G401.6 (cell line): Measurements from ENCODE around the gene ZNF654.
"Not testable (repeated sequence)": the region's sequence is repeated elsewhere in the genome, so short reads cannot be mapped to it uniquely, and the experiment has no call there.

Experiments
- FAIRE-seq: peaks from 2 replicates; lab custom pipeline; 2012; peaks lifted over from hg19 to GRCh38; lab: Jason Lieb, UNC

The ZNF654 gene

DNA sequence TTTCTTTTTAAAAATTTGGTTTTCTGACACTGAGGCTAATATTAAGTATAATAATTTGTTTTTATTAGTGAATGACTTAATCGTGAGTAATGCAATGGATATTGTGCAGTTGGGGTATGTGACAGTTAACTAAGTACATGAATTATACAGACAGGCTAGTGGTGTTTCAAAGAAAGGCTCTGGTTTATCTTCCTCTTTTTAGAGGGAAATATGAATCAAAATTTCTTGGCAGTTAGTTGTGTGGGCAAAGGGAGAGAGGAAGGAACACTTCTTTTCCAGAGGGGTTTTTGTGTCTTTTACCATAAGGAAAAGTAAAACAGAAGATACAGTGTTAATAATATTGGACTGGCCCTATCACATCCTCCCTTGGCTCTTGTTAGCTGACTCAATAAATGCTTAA, 2.7 kb downstream of the ZNF654 start:
- FAIRE-seq: no peak

DNA sequence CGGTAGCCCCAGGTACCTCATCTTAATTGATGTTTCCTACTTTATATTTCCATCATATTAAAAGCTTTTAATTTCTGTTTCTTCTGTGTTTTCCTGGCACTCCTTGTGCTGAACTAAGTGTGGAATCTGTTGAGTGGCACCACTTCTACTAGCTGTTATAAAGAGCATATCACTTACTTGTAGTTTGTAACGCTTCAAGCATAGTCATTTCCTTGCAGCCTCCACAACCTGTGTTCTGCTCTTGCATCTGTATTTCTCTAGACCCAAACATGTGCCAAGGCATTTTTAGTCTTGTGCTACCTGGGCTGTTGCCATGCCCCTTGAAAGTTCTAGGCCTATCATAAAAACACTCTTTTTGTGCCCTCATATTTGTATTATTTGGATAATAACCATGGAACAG, 16.0 kb downstream of the ZNF654 start:
- FAIRE-seq: no peak

DNA sequence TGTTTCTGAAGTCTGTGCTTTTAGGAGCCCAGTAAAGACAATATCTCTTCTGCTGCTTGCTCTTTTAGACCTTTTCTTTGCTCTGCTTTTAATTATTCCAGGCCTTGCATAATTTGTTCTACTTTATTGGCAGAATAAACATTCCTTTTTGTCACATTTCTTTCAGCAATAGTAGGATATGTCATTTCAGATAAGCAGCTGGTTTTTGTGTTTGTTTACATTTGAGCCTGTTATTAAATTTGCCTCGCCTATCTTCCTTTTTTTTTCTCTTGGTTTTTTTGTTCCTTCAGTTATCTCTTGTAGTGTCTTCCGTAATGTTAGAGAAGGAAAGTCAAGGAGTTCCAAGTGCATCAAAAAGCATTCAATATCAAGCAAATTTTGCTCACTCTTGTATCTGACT, 16.4 kb downstream of the ZNF654 start:
- FAIRE-seq: no peak

DNA sequence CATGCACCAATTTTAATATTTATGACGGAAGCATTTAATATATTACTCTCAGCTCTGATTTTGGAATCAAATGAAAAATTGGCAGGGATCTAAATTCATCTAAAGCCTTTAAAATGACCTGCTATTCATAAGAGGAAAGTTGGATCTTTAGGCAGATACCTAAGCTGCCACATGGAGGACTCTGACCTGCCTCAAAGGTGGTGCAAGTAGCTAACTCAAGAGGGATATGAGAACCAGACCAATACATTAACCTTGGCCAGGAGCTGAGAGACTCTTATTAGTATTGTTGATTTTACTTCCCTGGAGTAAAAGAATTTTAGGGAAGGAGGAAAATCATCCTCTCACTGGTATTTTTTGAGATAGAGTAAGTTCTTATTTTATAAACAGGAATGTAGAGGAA, 17.7 kb downstream of the ZNF654 start:
- FAIRE-seq: no peak

DNA sequence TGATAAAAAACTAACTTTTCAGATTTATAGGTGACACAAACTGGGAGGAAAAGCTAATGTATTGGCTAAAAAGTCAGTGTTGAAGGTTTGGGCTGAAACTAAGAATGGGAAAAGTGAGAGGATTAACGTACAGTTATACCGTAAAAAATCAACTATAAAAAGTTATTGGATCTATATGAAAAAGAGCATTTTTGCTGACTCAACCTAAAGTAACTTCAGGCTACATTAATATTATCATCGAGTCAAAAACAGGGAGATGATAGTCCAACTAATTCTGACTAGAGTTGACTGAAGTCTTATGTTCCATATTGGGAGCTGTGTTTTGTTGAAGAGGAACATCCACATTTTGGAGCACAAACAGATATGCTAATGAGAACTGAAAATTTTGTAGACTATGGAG, 19.9 kb downstream of the ZNF654 start:
- FAIRE-seq: no peak

- no peak for FAIRE-seq
Measured at GRCh38 chr3:88082854-88083253, 23.8 kb downstream of the ZNF654 start.

- no peak for FAIRE-seq
Measured at GRCh38 chr3:88084097-88084501, 25.0 kb downstream of the ZNF654 start.

DNA sequence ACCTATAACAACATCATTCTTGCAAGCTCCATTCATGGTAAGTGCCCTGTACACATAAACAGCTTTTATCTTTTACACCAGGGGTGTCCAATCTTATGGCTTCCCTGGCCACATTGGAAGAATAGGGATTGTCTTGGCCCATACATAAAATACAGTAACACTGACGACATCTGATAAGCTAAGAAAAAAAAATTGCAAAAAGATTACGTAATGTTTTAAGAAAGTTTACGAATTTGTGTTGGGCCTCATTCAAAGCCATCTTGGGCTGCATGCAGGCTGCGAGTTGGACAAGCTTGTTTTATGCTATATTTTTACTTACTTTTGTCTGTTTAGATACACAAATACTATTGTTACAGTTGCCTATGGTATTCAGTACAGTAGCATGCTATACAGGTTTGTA, 31.6 kb downstream of the ZNF654 start:
- no peak for FAIRE-seq

- no peak for FAIRE-seq
Measured at GRCh38 chr3:88092270-88092669, 33.2 kb downstream of the ZNF654 start.

GRCh38 chr3:88093266-88093665, 34.2 kb downstream of the ZNF654 start:
- FAIRE-seq: no peak

DNA sequence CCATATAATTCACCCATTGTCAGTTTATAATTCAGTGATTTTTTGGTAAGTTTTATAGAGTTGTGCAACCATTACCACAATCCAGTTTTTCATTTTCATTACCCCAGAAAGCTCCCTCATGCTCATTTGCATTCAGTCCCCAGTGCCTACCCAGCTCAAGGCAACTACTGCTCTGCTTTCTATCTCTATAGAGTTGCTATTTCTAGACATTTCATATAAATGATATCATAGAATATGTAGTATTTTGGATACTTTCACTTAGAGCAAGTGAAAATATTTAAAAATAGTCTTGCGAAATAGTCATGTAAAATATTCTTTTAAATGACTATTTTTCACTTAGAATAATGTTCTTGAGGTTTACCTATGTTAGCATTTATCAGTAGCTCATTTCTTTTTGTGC, 42.1 kb downstream of the ZNF654 start:
- FAIRE-seq: no peak

- no peak for FAIRE-seq
Measured at GRCh38 chr3:88105325-88105724, 46.3 kb downstream of the ZNF654 start.

DNA sequence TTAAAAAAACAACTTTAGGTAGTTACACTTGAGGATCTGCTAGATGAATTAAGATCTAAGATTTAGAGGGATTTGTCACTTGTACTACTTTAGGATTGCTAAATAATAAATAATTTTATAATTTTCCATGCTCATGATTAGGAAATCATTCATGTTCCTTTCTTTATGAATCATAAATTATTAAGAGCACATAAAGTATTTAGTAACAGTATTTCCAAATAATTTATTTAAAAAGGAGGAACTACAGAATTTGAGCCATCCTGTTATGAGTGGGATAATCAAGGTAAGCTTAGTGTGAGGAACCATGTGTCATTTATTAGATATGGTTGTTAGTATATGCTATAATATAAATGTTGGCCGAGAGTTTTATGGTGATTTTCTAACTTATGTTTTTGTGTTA, 53.2 kb downstream of the ZNF654 start:
- no peak for FAIRE-seq

- peak; percentile 92 for FAIRE-seq
Measured at GRCh38 chr3:88113311-88114162, 54.5 kb downstream of the ZNF654 start.

DNA sequence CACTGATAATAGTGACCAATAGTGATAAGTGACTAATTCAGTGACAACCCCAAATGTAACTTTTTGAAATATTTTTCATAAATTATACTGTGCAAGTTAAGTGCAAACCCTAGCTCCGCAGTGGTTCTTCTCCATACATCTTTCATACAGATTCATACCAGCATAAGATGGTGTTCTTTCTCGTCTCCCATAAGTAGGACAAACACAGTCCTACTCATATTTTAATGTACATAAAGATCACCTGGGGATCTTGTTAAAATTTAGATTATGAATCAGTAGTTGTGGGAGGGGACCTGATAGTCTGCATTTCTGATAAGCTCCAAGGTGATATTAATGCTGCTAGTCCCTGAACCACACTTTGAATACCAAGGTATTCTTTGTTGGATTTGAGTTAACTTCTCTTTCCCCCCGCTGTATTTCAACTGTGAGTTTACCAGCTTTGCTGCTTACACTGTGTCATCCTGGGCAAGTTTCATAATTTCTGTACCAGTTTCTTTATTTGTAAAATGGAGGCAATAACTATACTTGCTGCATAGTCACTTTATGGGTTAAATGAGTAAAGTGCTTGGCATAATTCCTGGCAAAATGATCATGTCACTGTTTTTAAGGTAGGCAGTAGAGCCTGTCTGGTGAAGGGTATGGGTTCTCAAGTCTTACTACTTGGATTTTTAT, 56.0 kb downstream of the ZNF654 start:
- no peak for FAIRE-seq

- no peak for FAIRE-seq
Measured at GRCh38 chr3:88117683-88118082, 58.6 kb downstream of the ZNF654 start.

DNA sequence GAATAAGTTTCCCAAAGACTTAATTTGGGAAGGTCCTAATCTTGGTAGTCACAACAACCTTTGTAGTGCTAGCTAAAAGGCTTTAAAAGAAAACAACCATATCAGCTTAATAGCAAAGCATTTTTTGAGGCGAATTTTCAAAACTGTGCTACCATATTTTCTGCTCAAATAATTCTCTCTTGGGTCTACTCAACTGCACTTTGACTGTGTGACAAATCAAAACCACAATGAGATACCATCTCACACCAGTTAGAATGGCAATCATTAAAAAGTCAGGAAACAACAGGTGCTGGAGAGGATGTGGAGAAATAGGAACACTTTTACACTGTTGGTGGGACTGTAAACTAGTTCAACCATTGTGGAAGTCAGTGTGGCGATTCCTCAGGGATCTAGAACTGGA, 59.5 kb downstream of the ZNF654 start:
- FAIRE-seq: not testable (repeated sequence)

- no peak for FAIRE-seq
Measured at GRCh38 chr3:88123526-88123925, 64.5 kb downstream of the ZNF654 start.

GRCh38 chr3:88131695-88132094, 72.6 kb downstream of the ZNF654 start:
- no peak for FAIRE-seq

- FAIRE-seq: no peak
Measured at GRCh38 chr3:88132894-88133293, 73.8 kb downstream of the ZNF654 start.

DNA sequence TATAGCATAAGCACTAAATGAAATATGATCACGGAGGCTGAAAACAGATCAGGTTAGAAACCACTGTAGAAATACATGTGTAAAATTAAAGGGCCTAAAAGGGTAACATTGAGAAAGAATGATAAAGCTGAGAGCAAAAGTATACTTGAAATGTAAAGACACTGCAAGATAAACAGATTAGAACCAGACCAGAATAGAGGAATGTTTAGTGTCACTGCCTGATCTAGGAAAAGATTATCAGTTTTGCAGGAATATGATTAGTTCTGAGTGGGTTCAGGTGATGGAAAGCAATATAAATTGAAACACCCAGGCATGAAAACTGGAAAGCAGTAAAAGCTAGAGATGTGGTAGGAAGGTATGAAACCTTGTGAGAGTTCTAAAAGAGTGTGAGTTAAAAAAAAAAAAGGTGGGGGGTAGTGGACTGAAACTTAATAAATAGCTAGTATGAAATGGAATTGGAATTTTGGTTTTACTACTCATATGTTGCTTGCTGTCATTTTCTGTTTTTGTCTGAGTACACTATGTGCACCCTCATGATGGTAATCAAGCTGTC, 74.7 kb downstream of the ZNF654 start:
- no peak for FAIRE-seq

DNA sequence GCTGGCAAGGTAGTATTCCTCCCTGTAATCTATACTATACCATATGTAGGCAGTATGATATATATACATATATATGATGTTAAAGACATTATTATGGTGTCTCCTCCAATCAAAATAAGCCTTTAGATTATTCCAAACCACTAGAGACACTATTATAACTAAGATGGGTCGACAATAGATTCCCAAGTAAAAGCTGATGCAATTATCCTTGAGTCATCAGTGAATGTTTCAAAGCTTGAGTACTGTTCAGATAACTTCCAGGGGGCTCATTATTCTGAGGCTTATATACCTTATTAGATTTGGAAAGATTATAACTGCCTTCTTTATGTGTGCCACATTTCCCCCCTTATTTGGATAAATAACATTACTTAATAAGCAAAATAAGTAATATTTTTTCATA, 78.8 kb downstream of the ZNF654 start:
- FAIRE-seq: no peak

DNA sequence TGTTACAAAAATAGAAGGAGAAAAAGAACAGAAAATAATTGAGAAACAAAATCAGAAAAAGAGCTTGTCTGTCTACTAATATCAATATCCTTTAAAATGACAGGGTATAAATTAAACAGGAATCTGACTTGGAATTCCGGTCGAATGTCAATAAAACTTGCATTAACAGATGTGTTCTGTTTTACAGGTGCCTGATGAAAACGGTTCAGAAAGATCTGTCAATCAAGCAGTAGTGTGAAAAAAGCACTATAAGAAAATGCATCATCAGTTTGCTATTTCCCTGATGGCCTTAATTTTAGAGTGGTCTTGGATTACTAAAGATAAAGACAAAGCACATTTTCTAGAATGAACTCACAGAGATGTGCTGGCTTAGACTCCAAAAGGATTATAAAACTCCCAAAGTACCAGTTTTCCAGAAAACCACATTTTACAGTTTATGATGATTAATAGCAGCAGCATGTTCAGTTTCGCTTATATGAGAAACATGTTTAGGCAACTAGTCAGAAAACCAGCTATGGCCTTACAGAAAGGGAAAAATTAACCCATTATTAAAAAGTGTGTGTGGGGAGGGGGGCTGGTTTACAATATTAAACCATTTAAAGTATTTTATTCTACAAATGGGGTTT, 82.5 kb downstream of the ZNF654 start:
- FAIRE-seq: no peak
